Prostate gland (tissue), 2 donors: ENCODE results near the gene RYK.
"Not testable (repeated sequence)": the region's sequence is repeated elsewhere in the genome, so short reads cannot be mapped to it uniquely, and the experiment has no call there.

Experiments used
- CTCF ChIP-seq, 4 experiments: fragments of 200-600 bp in 2 of 4; fragments of 450-650 bp in 2 of 4; sonication (generic) in 2 of 4; IDR thresholded peaks; 1 replicate in 3 of 4; 2 replicates in 1 of 4; pipeline ENCODE4 v1.5.1; 2016 to 2019; ENCODE audit warnings: antibody characterized with exemption in 4 of 4, mild to moderate bottlenecking in 2 of 4, moderate library complexity in 2 of 4
- POLR2A ChIP-seq: fragments of 450-650 bp; IDR thresholded peaks from one replicate; pipeline ENCODE4 v1.6.1; 2016; ENCODE audit warnings: antibody characterized with exemption, mild to moderate bottlenecking

DNA sequence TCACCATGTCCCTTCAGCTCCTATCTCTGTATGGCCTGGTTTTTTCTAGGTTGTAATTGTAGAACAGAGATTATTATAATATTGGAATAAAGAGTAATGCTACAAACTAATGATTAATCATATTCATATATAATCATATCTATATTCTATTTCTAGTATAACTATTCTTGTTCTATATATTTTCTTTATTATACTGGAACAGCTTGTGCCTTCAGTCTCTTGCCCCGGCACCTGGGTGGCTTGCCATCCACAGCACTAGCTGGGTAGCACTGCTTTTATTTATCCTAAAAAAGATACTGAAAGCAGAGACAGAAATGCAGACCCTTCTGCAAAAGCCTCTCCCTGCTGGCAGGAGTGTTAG is 25.9 kb downstream of the RYK start:
- not testable (repeated sequence) for TF ChIP-seq CTCF (IDR thresholded peaks at IDR 0.05); POLR2A
